Thymus (tissue), 11 donors: ENCODE results near the gene TMEM209. TPM values are rescaled to one million over a fixed set of nuclear protein-coding genes. Genes with fewer than 3 reads are reported as not detected.

Source experiments
- DNase-seq, 9 donors: peaks; one replicate each; pipeline ENCODE4 v3.0.0-alpha.2; 2013; ENCODE audit warnings: low spot score in 9 of 9, low read depth in 6 of 9, missing footprints in 1 of 9
- H3K27ac ChIP-seq, 2 donors: one replicate each; pipeline ENCODE4 v1.5.1; 2013; ENCODE audit warnings: control low read depth in 1 of 2, low read depth in 1 of 2, low read length in 1 of 2, mild to moderate bottlenecking in 1 of 2, moderate library complexity in 1 of 2
- H3K27me3 ChIP-seq, 2 donors: one replicate each; pipeline ENCODE4 v1.5.1; 2013; ENCODE audit warnings: low read length in 1 of 2; ENCODE audit not compliant: control insufficient read depth in 2 of 2, insufficient read depth in 1 of 2
- H3K36me3 ChIP-seq, 2 donors: one replicate each; pipeline ENCODE4 v1.5.1; 2013; ENCODE audit warnings: low read length in 1 of 2, mild to moderate bottlenecking in 1 of 2, moderate library complexity in 1 of 2; ENCODE audit not compliant: control insufficient read depth in 2 of 2, insufficient read depth in 2 of 2
- H3K4me1 ChIP-seq, 2 donors: one replicate each; pipeline ENCODE4 v1.5.1; 2013; ENCODE audit warnings: low read length in 2 of 2; ENCODE audit not compliant: control insufficient read depth in 2 of 2, insufficient read depth in 2 of 2
- H3K4me3 ChIP-seq, 2 donors: one replicate each; pipeline ENCODE4 v1.5.1; 2013; ENCODE audit warnings: low read length in 2 of 2, control low read depth in 1 of 2, mild to moderate bottlenecking in 1 of 2
- H3K9me3 ChIP-seq, 2 donors: one replicate each; pipeline ENCODE4 v1.5.1; 2013; ENCODE audit warnings: low read length in 1 of 2, mild to moderate bottlenecking in 1 of 2; ENCODE audit not compliant: control insufficient read depth in 2 of 2, insufficient read depth in 1 of 2
- WGBS: extraction: QIAGEN DNeasy Blood & Tissue Kit; methylation state at CpG from one replicate; pipeline ENCODE4 v1.1.7; 2013; 5-methylcytosine and 5-hydroxymethylcytosine counted together
- polyA plus RNA-seq: library from polyadenylated mRNA; stranded (reverse); fragments of 200-250 nt; gene quantifications from one replicate; pipeline ENCODE4 v1.2.3, GENCODE V29; 2013
- total RNA-seq: library from RNA; stranded (reverse); fragments of 120-200 nt; gene quantifications from one replicate; pipeline ENCODE4 v1.2.4, GENCODE V29; 2013
- donor health status: healthy.

The TMEM209 gene
- total and polyA plus RNA-seq, 2 donors: 13.4 to 15.5 TPM

DNA sequence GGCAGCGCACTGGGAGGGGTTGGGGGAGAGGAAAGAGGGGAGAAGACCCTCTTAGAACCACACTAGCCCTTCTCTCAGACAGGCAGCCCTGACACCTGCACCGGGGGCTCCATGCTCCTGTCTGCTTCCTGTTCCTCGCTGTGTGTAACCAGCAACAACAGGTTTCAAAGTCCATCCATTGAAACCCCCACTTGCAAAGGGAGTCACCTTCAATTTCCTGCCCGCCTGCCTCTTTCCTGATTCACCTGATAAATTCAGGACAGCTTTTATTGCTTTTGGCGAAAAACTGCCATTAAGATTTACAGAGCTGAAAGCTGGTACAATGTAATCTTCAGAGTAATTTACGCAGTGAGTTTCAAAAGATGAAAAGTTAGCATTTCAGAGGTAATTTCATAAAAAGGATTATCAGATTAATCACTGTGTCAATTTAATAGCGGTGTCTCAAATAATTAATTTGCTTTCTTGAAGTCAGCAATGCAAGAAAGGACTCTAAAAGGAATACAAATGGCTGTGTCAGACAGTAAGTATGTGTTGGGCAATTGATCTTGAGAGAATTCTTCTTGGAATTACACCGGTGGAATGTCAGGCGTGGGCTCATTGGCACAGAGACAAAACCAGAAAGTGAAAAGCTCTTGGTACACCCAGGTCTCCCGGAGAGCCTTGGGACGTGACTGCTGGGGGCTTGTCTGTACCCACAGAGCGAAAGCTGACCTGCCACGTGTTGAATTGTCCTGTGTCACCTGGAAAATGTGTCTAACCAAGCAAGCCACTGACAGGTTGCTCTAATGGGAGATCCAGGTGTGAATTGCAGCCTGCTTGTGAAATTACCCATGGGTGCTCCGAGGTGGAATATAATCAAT is 60.7 kb downstream of the TMEM209 start:
- no peaks in the 10 kb centered on the region for H3K36me3 ChIP-seq
- peaks cover 0 to 29% of the 10 kb centered on the region in 2 donors for H3K4me1 ChIP-seq

DNA sequence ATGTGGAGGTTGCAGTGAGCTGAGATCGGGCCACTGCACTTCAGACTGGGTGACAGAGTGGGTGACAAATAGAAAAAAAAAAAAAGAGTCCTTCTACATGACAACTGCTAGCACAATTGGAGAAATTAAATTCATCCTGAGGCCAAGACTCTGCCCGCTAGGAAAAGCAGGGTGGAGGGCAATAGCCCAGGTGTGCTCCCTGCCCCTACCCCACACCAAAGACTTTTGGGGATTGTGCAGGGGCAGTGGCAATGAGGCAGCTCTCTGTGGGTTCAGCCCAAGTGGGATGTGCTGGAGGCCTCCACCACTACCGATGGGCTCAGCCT is 61.3 kb downstream of the TMEM209 start:
- Histone ChIP-seq H3K36me3 (no peaks in the 10 kb centered on the region), H3K27ac (no peak overlapping the region), H3K27me3 (peaks cover 0 to 16% of the 10 kb centered on the region in 2 donors), H3K4me3 (no peak overlapping the region), H3K4me1 (peaks cover 0 to 28% of the 10 kb centered on the region in 2 donors), H3K9me3 (no peaks in the 10 kb centered on the region)
- no peak for DNase-seq
- 52% methylated on average over 3 of the region's 3 CpGs for WGBS

More for the DNA sequence above, 60.7 kb downstream of the TMEM209 start:
- no peak overlapping the region for H3K4me3 ChIP-seq
- DNase-seq: peak in 2 of 9 donors; percentile 19 to 45
- H3K27ac ChIP-seq: no peak overlapping the region
- peaks cover 0 to 22% of the 10 kb centered on the region in 2 donors for H3K27me3 ChIP-seq
- 68% methylated on average over 14 of the region's 14 CpGs for WGBS
- no peaks in the 10 kb centered on the region for H3K9me3 ChIP-seq

- Histone ChIP-seq H3K36me3 (no peaks in the 10 kb centered on the region), H3K9me3 (no peaks in the 10 kb centered on the region), H3K27ac (no peak overlapping the region), H3K4me1 (peaks cover 0 to 28% of the 10 kb centered on the region in 2 donors), H3K27me3 (peaks cover 0 to 12% of the 10 kb centered on the region in 2 donors), H3K4me3 (no peak overlapping the region)
- WGBS: 98% methylated on average over 5 of the region's 5 CpGs
- no peak for DNase-seq
Observed at GRCh38 chr7:130143334-130143732, 61.9 kb downstream of the TMEM209 start.

GRCh38 chr7:130142654-130143333 is 62.4 kb downstream of the TMEM209 start:
- Histone ChIP-seq H3K4me3 (no peak overlapping the region), H3K27me3 (peaks cover 0 to 7% of the 10 kb centered on the region in 2 donors), H3K4me1 (peaks cover 0 to 28% of the 10 kb centered on the region in 2 donors), H3K36me3 (peaks cover 0 to 2% of the 10 kb centered on the region in 2 donors), H3K27ac (no peak overlapping the region), H3K9me3 (no peaks in the 10 kb centered on the region)
- WGBS: 96% methylated on average over 14 of the region's 14 CpGs
- no peak for DNase-seq

DNA sequence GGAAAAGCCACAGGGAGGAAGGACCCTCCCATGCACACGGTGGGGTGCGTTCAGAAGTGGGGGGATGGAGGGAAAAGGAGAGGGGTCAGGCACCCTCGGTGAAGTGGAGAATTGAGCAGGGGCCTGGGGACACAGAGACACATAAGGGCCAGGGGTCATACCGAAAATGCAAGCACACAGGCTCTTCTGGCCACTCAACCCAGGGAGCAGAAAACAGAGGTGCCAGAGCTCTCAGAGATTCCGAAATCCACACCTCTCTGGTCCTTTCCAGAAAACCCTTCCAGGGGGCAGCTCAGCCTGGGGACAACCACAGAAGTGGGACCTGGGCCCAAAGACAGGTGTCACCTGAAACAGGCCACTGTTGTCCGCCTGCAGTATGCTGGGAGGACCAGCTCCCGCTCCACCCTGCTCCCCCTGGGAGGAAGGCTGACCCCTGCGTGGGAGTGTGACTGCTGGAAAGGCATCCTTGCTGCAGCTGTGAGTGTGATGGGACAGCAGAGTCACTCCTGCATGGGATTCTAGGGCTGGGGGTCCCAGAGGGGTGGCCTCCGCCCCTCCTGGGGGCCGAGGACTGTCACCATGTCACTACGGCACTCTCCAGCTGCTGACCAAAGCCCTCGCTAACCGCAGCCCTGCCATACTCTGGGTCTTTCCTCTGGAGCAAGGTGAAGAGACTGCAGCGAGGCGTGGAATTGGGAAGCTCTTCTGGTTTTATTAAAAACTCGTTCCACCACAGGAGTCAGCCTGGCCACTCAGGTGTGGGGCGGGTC is 63.1 kb downstream of the TMEM209 start:
- Histone ChIP-seq H3K27ac (peak overlapping the region in 1 of 2 donors; percentile 70), H3K9me3 (no peaks in the 10 kb centered on the region), H3K4me1 (peaks cover 0 to 28% of the 10 kb centered on the region in 2 donors), H3K36me3 (peaks cover 3 to 7% of the 10 kb centered on the region in 2 donors), H3K4me3 (peak overlapping the region; percentile 50 to 66), H3K27me3 (peaks cover 0 to 3% of the 10 kb centered on the region in 2 donors)
- WGBS: 79% methylated on average over 17 of the region's 17 CpGs
- DNase-seq: no peak

- H3K9me3 ChIP-seq: no peaks in the 10 kb centered on the region
- H3K27ac ChIP-seq: peak overlapping the region; percentile 43 to 70
- DNase-seq: peak; percentile 53 to 89 (median 72)
- peaks cover 0 to 3% of the 10 kb centered on the region in 2 donors for H3K27me3 ChIP-seq
- 6% methylated on average over 39 of the region's 39 CpGs for WGBS
- peaks cover 3 to 11% of the 10 kb centered on the region in 2 donors for H3K36me3 ChIP-seq
- peak overlapping the region; percentile 50 to 66 for H3K4me3 ChIP-seq
- peaks cover 0 to 28% of the 10 kb centered on the region in 2 donors for H3K4me1 ChIP-seq
Observed at GRCh38 chr7:130141161-130141883, 63.9 kb downstream of the TMEM209 start.

DNA sequence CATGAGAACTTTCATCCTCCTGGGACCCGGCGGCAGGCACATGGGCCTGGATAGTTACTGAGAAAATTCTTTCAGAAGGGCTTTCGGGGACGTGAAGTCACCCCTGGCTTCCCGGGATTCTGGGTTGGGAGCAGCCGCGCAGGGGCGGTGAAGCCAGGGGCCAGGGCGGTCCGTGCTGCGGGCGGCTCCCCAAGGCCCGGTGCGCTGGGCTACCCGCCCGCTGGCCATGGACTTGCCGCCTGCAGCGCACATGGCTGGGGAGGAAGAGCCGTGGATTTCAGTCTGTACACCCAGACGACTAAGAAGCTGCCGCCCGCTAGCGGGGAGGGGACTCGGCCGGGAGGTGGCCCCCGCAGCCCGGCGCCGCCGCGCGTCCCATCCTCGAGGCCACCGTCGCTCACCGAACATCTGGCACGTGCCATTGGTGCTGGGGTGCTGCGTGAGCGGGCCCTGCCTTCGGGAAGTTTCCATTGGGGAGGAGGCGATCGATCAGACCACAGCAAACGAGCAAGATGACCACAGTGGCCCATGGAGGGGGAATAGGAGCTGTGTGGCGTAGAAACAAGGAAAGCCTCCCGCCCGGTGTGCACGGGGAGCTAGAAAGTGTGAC is 64.5 kb downstream of the TMEM209 start:
- WGBS: 92% methylated on average over 47 of the region's 47 CpGs
- H3K36me3 ChIP-seq: peaks cover 3 to 11% of the 10 kb centered on the region in 2 donors
- H3K9me3 ChIP-seq: no peaks in the 10 kb centered on the region
- no peak for DNase-seq
- peaks cover 0 to 3% of the 10 kb centered on the region in 2 donors for H3K27me3 ChIP-seq
- H3K4me3 ChIP-seq: peak overlapping the region; percentile 50 to 66
- peaks cover 0 to 28% of the 10 kb centered on the region in 2 donors for H3K4me1 ChIP-seq
- no peak overlapping the region for H3K27ac ChIP-seq
